Right ventricle myocardium superior (tissue), 1 donor: ENCODE measurements around the gene ASB3. TPM values are rescaled to one million over a fixed set of nuclear protein-coding genes. Genes with fewer than 3 reads are reported as not detected.

ENCODE experiments used
- ATAC-seq: fragments of 200-7000 bp; cut with Tn5 transposase; one replicate; pipeline ENCODE4 v1.9.1; 2020; ENCODE audit warnings: mild to moderate bottlenecking; ENCODE audit not compliant: poor library complexity
- DNase-seq: peaks from one replicate; pipeline ENCODE4 v3.0.0-alpha.2; 2020
- intact Hi-C: fragments of 100-400 bp; cut with DNase I; formaldehyde crosslinking; loops from one replicate; pipeline ENCODE4 v1.11.2; 2022
- total RNA-seq: library from RNA; stranded (reverse); fragmentation: NEBNext Ultra II Directional; extraction: Animal tissue kit (Norgen Biotek cat#: 25700); gene quantifications from one replicate; pipeline ENCODE4 v1.2.1, GENCODE V29; 2021
- donor health status: DM: no; HTN: yes; CAD: no; lungs with severe emphysema.

Gene ASB3
- total RNA-seq, 1 donor from 2014 or later: 9.8 TPM

DNA sequence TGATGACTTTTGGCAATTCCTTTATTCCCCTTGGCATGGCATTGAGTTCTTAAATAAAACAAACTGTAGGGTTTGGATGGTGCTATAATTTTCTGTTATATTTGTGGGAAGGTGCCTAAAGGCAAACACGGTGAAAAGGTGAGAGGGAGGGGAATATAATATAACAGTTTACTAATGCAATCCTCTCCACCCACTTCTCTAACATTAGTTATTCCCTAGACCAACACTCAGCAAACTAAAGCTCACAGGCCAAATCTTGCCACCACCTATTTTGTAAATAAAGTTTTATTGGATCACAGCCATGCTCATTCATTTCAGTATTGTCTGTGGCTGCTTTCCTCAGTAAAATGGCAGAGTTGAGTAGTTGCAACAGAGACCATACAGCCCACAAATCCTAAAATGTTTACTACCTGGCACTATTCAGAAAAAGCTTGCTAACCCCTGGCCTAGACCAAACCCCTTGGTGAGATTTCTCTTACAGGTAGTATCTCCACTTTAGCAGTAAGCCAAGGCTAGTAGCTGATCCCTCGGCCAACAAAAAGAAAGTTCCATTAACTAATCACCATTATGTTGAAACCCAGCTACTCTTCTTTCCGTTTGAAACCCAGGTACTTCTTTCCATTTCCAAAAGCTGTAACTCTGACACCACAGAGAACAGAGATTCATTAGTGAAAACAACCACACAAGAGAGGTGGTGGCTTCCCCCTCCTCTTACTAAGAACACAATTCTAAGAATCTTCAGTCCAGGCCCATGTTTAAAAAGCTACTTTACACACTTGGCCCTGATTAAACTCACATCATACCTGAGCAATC lies 155.2 kb downstream of the ASB3 start:
- intact Hi-C loops: no loop called here
- DNase-seq (no peak), ATAC-seq (no peak)

GRCh38 chr2:53630026-53630606 lies 156.6 kb downstream of the ASB3 start:
- intact Hi-C loops: no loop called here
- ATAC-seq (no peak), DNase-seq (no peak)

GRCh38 chr2:53629501-53629900 lies 157.3 kb downstream of the ASB3 start:
- intact Hi-C loops: no loop called here
- DNase-seq (no peak), ATAC-seq (no peak)

DNA sequence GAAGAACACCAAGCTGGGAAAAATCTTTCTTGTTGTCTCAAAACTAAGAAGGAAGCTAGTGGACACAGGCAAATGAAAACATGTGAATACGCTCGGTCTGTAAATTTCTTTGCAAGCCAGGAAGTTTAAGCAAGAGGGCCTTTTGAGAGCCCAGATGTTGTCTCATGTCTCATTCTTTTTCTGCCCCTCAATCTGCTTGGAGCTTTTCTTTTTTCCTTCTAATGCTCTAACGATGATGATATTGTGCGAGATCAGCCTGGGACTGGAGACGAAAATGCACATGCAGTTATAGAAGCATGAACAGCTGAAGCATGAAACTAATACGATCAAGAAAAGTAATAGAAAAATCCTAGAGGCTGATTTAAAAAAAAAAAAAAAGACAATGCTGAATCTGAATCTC lies 157.8 kb downstream of the ASB3 start:
- intact Hi-C loops: no loop called here
- DNase-seq (no peak), ATAC-seq (no peak)

DNA sequence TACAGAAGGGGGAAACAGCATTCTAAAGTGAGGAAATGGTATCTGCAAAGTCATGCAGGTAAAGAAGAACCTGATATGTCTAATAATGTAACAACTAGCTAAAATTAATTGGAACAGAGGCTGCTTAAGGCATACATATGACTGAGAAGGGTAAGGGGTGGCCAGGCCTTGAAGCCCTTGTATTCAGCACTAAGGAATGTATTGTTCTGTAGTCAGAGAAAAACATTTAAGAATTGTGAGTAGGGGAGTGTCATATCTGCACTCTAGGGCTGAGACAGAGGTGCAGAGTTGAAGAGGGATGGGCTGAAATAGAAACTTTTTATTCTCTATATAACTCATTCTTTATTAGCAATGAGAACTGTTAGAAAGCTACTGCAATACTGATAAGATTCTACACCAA lies 164.6 kb downstream of the ASB3 start:
- no peak for ATAC-seq
- intact Hi-C loops: no loop called here
- no peak for DNase-seq

DNA sequence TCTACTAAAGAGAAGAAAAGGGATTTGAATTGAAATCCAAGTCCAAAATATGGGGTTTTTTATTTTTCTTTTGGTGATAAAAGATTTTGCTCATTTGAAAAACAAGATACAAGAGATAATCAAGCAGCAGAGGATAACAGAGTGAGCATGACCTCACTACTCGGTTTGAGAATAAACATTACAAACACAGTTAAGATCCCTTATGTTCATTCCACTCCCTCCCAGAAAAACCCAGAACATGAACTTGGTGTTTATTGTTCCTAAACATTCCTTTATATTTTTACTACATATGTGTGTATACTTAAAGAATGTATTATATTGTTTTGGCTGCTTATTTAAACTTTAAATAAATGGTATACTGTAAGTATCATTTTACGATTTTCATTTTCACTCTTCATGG lies 165.8 kb downstream of the ASB3 start:
- DNase-seq (no peak), ATAC-seq (no peak)
- intact Hi-C loops: no loop called here

Other genes starting within 250 kb of the ASB3 start
- 4.0 TPM for gene CHAC2, start 19.1 kb downstream of the ASB3 start, total RNA-seq
- 32.3 TPM for gene ERLEC1, start 91 bp upstream of the ASB3 start, total RNA-seq
- gene GPR75, start 73.0 kb upstream of the ASB3 start, total RNA-seq: 0.86 TPM
- gene PSME4, start 184.0 kb upstream of the ASB3 start, total RNA-seq: 52.3 TPM